Kidney (tissue), 14 donors: ENCODE measurements around the gene TIMP3. TPM values are rescaled to one million over a fixed set of nuclear protein-coding genes. Genes with fewer than 3 reads are reported as not detected.

Source experiments
- DNase-seq, 5 donors: peaks; one replicate each; pipeline ENCODE4 v3.0.0-alpha.2; 2013 to 2020
- FAIRE-seq: peaks from 2 replicates; lab custom pipeline; 2012; peaks lifted over from hg19 to GRCh38; lab: Jason Lieb, UNC
- H3K27ac ChIP-seq, 2 donors: one replicate each; pipeline ENCODE4 v1.7.0; 2013; ENCODE audit warnings: low read depth in 2 of 2, low read length in 2 of 2, inconsistent platforms in 1 of 2
- H3K27me3 ChIP-seq: one replicate; pipeline ENCODE4 v1.7.1; 2013; ENCODE audit warnings: low read length, inconsistent platforms; ENCODE audit not compliant: control insufficient read depth, insufficient read depth
- H3K36me3 ChIP-seq, 3 donors: one replicate each; pipeline versions ENCODE4 v1.7.0 to v1.7.1; 2013; ENCODE audit warnings: low read length in 3 of 3, control low read depth in 1 of 3, inconsistent platforms in 1 of 3; ENCODE audit not compliant: insufficient read depth in 3 of 3, control insufficient read depth in 2 of 3
- H3K4me1 ChIP-seq, 3 donors: one replicate each; pipeline versions ENCODE4 v1.7.0 to v1.7.1; 2013; ENCODE audit warnings: low read length in 3 of 3, inconsistent platforms in 1 of 3, low read depth in 1 of 3; ENCODE audit not compliant: control insufficient read depth in 2 of 3, insufficient read depth in 2 of 3
- H3K4me3 ChIP-seq, 3 donors: one replicate each; pipeline versions ENCODE4 v1.7.0 to v1.8.1; 2013; ENCODE audit warnings: low read length in 3 of 3, control low read depth in 1 of 3, inconsistent platforms in 1 of 3
- H3K9ac ChIP-seq, 3 donors: one replicate each; pipeline versions ENCODE4 v1.7.0 to v1.7.1; 2013; ENCODE audit warnings: low read length in 3 of 3, control low read depth in 1 of 3, inconsistent platforms in 1 of 3
- H3K9me3 ChIP-seq, 3 donors: one replicate each; pipeline versions ENCODE4 v1.7.0 to v1.7.1; 2013; ENCODE audit warnings: low read length in 3 of 3, control low read depth in 1 of 3, inconsistent platforms in 1 of 3; ENCODE audit not compliant: control insufficient read depth in 2 of 3, insufficient read depth in 1 of 3
- CTCF ChIP-seq: IDR thresholded peaks from 3 replicates; pipeline ENCODE4 v1.5.1; 2012; ENCODE audit warnings: mild to moderate bottlenecking, moderate library complexity, borderline replicate concordance; ENCODE audit not compliant: insufficient read depth; ENCODE audit errors: extremely low read depth
- intact Hi-C: fragments of 100-400 bp; cut with DNase I; formaldehyde crosslinking; loops from one replicate; pipeline ENCODE4 v1.11.1; 2022
- polyA plus RNA-seq: library from polyadenylated mRNA; stranded (reverse); fragments of 350-450 nt; fragmentation: Illumina TruSeq; extraction: RNeasy Lipid Tissue Mini Kit (QIAGEN cat#74804); gene quantifications from one replicate; pipeline ENCODE4 v1.2.3, GENCODE V29; 2014; ENCODE audit warnings: low read depth, low replicate concordance; ENCODE audit not compliant: insufficient read depth
- total RNA-seq: library from RNA; stranded (reverse); fragmentation: NEBNext Ultra II Directional; extraction: Animal tissue kit (Norgen Biotek cat#: 25700); gene quantifications from one replicate; pipeline ENCODE4 v1.2.1, GENCODE V29; 2021
- donor health status: control.
- donor health status: control.
- donor health status: control.
- donor health status: control.
- donor health status: control.
- donor health status: DM: yes; HTN: yes; CAD: no.
- donor health status: Normal renal cell carcinoma (clear cell type).

TIMP3 gene
- total and polyA plus RNA-seq, 2 donors from 2014 or later = 198 to 818 TPM

- Histone ChIP-seq H3K27ac (no peak overlapping the region), H3K4me3 (no peak overlapping the region), H3K9ac (no peak overlapping the region), H3K9me3 (no peaks in the 10 kb centered on the region), H3K4me1 (no peaks in the 10 kb centered on the region), H3K27me3 (no peaks in the 10 kb centered on the region), H3K36me3 (peaks cover 0 to 62% (median 28%) of the 10 kb centered on the region in 3 donors)
- FAIRE-seq (no peak), DNase-seq (peak in 1 of 5 donors; percentile 22)
- no peak for TF ChIP-seq CTCF
- intact Hi-C loops = no loop called here
Observed at GRCh38 chr22:32858957-32859356, 57.5 kb downstream of the TIMP3 start.

- intact Hi-C loops = no loop called here
- no peak overlapping the region for H3K9ac ChIP-seq
- peaks cover 0 to 54% (median 28%) of the 10 kb centered on the region in 3 donors for H3K36me3 ChIP-seq
- no peak overlapping the region for H3K4me3 ChIP-seq
- no peak for DNase-seq
- TF ChIP-seq CTCF = no peak
- H3K27ac ChIP-seq = no peak overlapping the region
- no peaks in the 10 kb centered on the region for H3K4me1 ChIP-seq
- H3K9me3 ChIP-seq = no peaks in the 10 kb centered on the region
- no peaks in the 10 kb centered on the region for H3K27me3 ChIP-seq
- no peak for FAIRE-seq
Observed at GRCh38 chr22:32859743-32860142, 58.2 kb downstream of the TIMP3 start.

GRCh38 chr22:32861330-32861729 lies 59.8 kb downstream of the TIMP3 start:
- DNase-seq (no peak), FAIRE-seq (no peak)
- Histone ChIP-seq H3K9ac (no peak overlapping the region), H3K4me3 (no peak overlapping the region), H3K4me1 (no peaks in the 10 kb centered on the region), H3K27ac (no peak overlapping the region), H3K9me3 (no peaks in the 10 kb centered on the region), H3K36me3 (peaks cover 0 to 49% (median 28%) of the 10 kb centered on the region in 3 donors), H3K27me3 (no peaks in the 10 kb centered on the region)
- intact Hi-C loops = no loop called here
- no peak for TF ChIP-seq CTCF

DNA sequence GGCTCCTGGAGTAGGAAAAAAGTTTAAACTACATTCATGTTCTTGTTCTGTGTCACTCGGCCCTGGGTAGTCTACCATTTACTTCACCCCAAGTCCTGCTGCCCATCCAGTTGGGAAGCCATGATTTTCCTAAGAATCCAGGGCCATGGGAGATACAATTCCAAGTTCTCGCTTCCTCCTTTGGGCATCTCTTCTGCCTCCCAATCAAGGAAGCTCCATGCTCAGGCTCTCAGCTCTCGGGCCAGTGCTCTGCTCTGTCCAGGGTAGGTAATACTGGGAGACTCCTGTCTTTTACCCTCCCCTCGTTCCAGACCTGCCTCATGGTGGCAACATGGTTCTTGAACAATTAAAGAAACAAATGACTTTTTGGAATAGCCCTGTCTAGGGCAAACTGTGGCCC lies 60.6 kb downstream of the TIMP3 start:
- H3K36me3 ChIP-seq = peaks cover 0 to 43% (median 27%) of the 10 kb centered on the region in 3 donors
- FAIRE-seq = no peak

More for the DNA sequence above, 60.6 kb downstream of the TIMP3 start:
- Histone ChIP-seq H3K4me1 (no peaks in the 10 kb centered on the region), H3K27me3 (no peaks in the 10 kb centered on the region), H3K27ac (no peak overlapping the region), H3K4me3 (no peak overlapping the region), H3K9me3 (no peaks in the 10 kb centered on the region), H3K9ac (no peak overlapping the region)
- no peak for TF ChIP-seq CTCF
- intact Hi-C loops = no loop called here
- no peak for DNase-seq
